ENCODE data around the gene OVOL3.

Gene OVOL3

GRCh38 chr19:36089847-36090246 lies 21.1 kb upstream of the OVOL3 start:
- Mint-ChIP-seq H3K36me3 (ENCODE audit: low read depth) (peaks cover 32% of the 10 kb centered on the region), H3K4me1 (ENCODE audit: low read depth) (no peaks in the 10 kb centered on the region), H3K27ac (no peak overlapping the region), H3K4me3 (no peak overlapping the region), H3K27me3 (no peaks in the 10 kb centered on the region), H3K9me3 (no peaks in the 10 kb centered on the region)
- intact Hi-C loops (cut with micrococcal nuclease) = no loop called here

- no peaks in the 10 kb centered on the region for H3K4me1 Mint-ChIP-seq (ENCODE audit: low read depth)
- H3K27me3 Mint-ChIP-seq = no peaks in the 10 kb centered on the region
- intact Hi-C loops (cut with micrococcal nuclease) = no loop called here
- no peaks in the 10 kb centered on the region for H3K9me3 Mint-ChIP-seq
- H3K4me3 Mint-ChIP-seq = no peak overlapping the region
- H3K36me3 Mint-ChIP-seq (ENCODE audit: low read depth) = peaks cover 31% of the 10 kb centered on the region
- no peak overlapping the region for H3K27ac Mint-ChIP-seq
Observed at GRCh38 chr19:36090910-36091695, 19.8 kb upstream of the OVOL3 start.

- H3K4me3 Mint-ChIP-seq = no peak overlapping the region
Observed at GRCh38 chr19:36092566-36092965, 18.4 kb upstream of the OVOL3 start.

GRCh38 chr19:36093146-36093662 lies 17.7 kb upstream of the OVOL3 start:
- intact Hi-C loops (cut with micrococcal nuclease) = no loop called here

More at GRCh38 chr19:36092566-36092965, 18.4 kb upstream of the OVOL3 start:
- H3K36me3 Mint-ChIP-seq (ENCODE audit: low read depth) = peaks cover 41% of the 10 kb centered on the region
- no peaks in the 10 kb centered on the region for H3K4me1 Mint-ChIP-seq (ENCODE audit: low read depth)
- H3K9me3 Mint-ChIP-seq = no peaks in the 10 kb centered on the region
- H3K27me3 Mint-ChIP-seq = no peaks in the 10 kb centered on the region
- H3K27ac Mint-ChIP-seq = peak overlapping the region; percentile 8
- intact Hi-C loops (cut with micrococcal nuclease) = no loop called here

GRCh38 chr19:36093687-36094086 lies 17.3 kb upstream of the OVOL3 start:
- intact Hi-C loops (cut with micrococcal nuclease) = no loop called here
- Mint-ChIP-seq H3K4me1 (ENCODE audit: low read depth) (no peaks in the 10 kb centered on the region), H3K27me3 (no peaks in the 10 kb centered on the region), H3K4me3 (no peak overlapping the region), H3K9me3 (no peaks in the 10 kb centered on the region), H3K36me3 (ENCODE audit: low read depth) (peaks cover 41% of the 10 kb centered on the region), H3K27ac (no peak overlapping the region)

More at GRCh38 chr19:36093146-36093662, 17.7 kb upstream of the OVOL3 start:
- Mint-ChIP-seq H3K4me1 (ENCODE audit: low read depth) (no peaks in the 10 kb centered on the region), H3K4me3 (no peak overlapping the region), H3K27me3 (no peaks in the 10 kb centered on the region), H3K9me3 (no peaks in the 10 kb centered on the region), H3K36me3 (ENCODE audit: low read depth) (peaks cover 41% of the 10 kb centered on the region), H3K27ac (peak overlapping the region; percentile 8)

GRCh38 chr19:36097036-36097435 lies 13.9 kb upstream of the OVOL3 start:
- H3K4me3 Mint-ChIP-seq = no peak overlapping the region
- H3K27me3 Mint-ChIP-seq = no peaks in the 10 kb centered on the region
- H3K27ac Mint-ChIP-seq = no peak overlapping the region
- intact Hi-C loops (cut with micrococcal nuclease) = no loop called here
- H3K36me3 Mint-ChIP-seq (ENCODE audit: low read depth) = peaks cover 37% of the 10 kb centered on the region
- H3K4me1 Mint-ChIP-seq (ENCODE audit: low read depth) = peaks cover 5% of the 10 kb centered on the region
- H3K9me3 Mint-ChIP-seq = no peaks in the 10 kb centered on the region

- Mint-ChIP-seq H3K36me3 (ENCODE audit: low read depth) (peaks cover 38% of the 10 kb centered on the region), H3K27ac (no peak overlapping the region), H3K9me3 (no peaks in the 10 kb centered on the region), H3K4me1 (ENCODE audit: low read depth) (peaks cover 5% of the 10 kb centered on the region), H3K4me3 (no peak overlapping the region), H3K27me3 (no peaks in the 10 kb centered on the region)
- intact Hi-C loops (cut with micrococcal nuclease) = no loop called here
Observed at GRCh38 chr19:36099166-36099785, 11.7 kb upstream of the OVOL3 start.

GRCh38 chr19:36100476-36100875 lies 10.5 kb upstream of the OVOL3 start:
- intact Hi-C loops (cut with micrococcal nuclease) = no loop called here
- Mint-ChIP-seq H3K27me3 (no peaks in the 10 kb centered on the region), H3K27ac (no peak overlapping the region), H3K9me3 (no peaks in the 10 kb centered on the region), H3K4me3 (no peak overlapping the region), H3K36me3 (ENCODE audit: low read depth) (peaks cover 38% of the 10 kb centered on the region), H3K4me1 (ENCODE audit: low read depth) (peaks cover 5% of the 10 kb centered on the region)

GRCh38 chr19:36101550-36102327 lies 9.2 kb upstream of the OVOL3 start:
- intact Hi-C loops (cut with micrococcal nuclease) = no loop called here
- no peak overlapping the region for H3K27ac Mint-ChIP-seq
- peaks cover 36% of the 10 kb centered on the region for H3K36me3 Mint-ChIP-seq (ENCODE audit: low read depth)
- peaks cover 5% of the 10 kb centered on the region for H3K4me1 Mint-ChIP-seq (ENCODE audit: low read depth)
- no peaks in the 10 kb centered on the region for H3K9me3 Mint-ChIP-seq
- H3K27me3 Mint-ChIP-seq = no peaks in the 10 kb centered on the region
- no peak overlapping the region for H3K4me3 Mint-ChIP-seq

GRCh38 chr19:36103040-36103626 lies 7.8 kb upstream of the OVOL3 start:
- intact Hi-C loops (cut with micrococcal nuclease) = no loop called here
- peaks cover 28% of the 10 kb centered on the region for H3K36me3 Mint-ChIP-seq (ENCODE audit: low read depth)
- peak overlapping the region; percentile 25 for H3K27ac Mint-ChIP-seq
- no peaks in the 10 kb centered on the region for H3K27me3 Mint-ChIP-seq
- H3K4me1 Mint-ChIP-seq (ENCODE audit: low read depth) = peaks cover 5% of the 10 kb centered on the region
- H3K9me3 Mint-ChIP-seq = no peaks in the 10 kb centered on the region
- no peak overlapping the region for H3K4me3 Mint-ChIP-seq

- Mint-ChIP-seq H3K9me3 (no peaks in the 10 kb centered on the region), H3K4me3 (no peak overlapping the region), H3K36me3 (ENCODE audit: low read depth) (peaks cover 28% of the 10 kb centered on the region), H3K27me3 (no peaks in the 10 kb centered on the region), H3K27ac (peak overlapping the region; percentile 25), H3K4me1 (ENCODE audit: low read depth) (peaks cover 5% of the 10 kb centered on the region)
- intact Hi-C loops (cut with micrococcal nuclease) = no loop called here
Observed at GRCh38 chr19:36103842-36104552, 6.9 kb upstream of the OVOL3 start.

- H3K4me3 Mint-ChIP-seq = no peak overlapping the region
- peaks cover 34% of the 10 kb centered on the region for H3K36me3 Mint-ChIP-seq (ENCODE audit: low read depth)
- H3K4me1 Mint-ChIP-seq (ENCODE audit: low read depth) = no peaks in the 10 kb centered on the region
- H3K27me3 Mint-ChIP-seq = no peaks in the 10 kb centered on the region
- H3K9me3 Mint-ChIP-seq = no peaks in the 10 kb centered on the region
- H3K27ac Mint-ChIP-seq = no peak overlapping the region
- intact Hi-C loops (cut with micrococcal nuclease) = no loop called here
Observed at GRCh38 chr19:36106441-36106840, 4.5 kb upstream of the OVOL3 start.

- intact Hi-C loops (cut with micrococcal nuclease) = no loop called here
- Mint-ChIP-seq H3K4me1 (ENCODE audit: low read depth) (no peaks in the 10 kb centered on the region), H3K4me3 (no peak overlapping the region), H3K27ac (no peak overlapping the region), H3K27me3 (no peaks in the 10 kb centered on the region), H3K36me3 (ENCODE audit: low read depth) (peaks cover 34% of the 10 kb centered on the region), H3K9me3 (no peaks in the 10 kb centered on the region)
Observed at GRCh38 chr19:36106991-36107390, 4.0 kb upstream of the OVOL3 start.
